ENCODE results near the gene TASOR2. TPM values are rescaled to one million over a fixed set of nuclear protein-coding genes. Genes with fewer than 3 reads are reported as not detected.

Gene TASOR2
- polyA plus RNA-seq, 1 donor from 2014 or later: 28.6 TPM

- no peak overlapping the region for H3K27ac ChIP-seq (ENCODE audit: low read length)
These were observed 25.6 kb upstream of the TASOR2 start for GRCh38 chr10:5658871-5659618.

DNA sequence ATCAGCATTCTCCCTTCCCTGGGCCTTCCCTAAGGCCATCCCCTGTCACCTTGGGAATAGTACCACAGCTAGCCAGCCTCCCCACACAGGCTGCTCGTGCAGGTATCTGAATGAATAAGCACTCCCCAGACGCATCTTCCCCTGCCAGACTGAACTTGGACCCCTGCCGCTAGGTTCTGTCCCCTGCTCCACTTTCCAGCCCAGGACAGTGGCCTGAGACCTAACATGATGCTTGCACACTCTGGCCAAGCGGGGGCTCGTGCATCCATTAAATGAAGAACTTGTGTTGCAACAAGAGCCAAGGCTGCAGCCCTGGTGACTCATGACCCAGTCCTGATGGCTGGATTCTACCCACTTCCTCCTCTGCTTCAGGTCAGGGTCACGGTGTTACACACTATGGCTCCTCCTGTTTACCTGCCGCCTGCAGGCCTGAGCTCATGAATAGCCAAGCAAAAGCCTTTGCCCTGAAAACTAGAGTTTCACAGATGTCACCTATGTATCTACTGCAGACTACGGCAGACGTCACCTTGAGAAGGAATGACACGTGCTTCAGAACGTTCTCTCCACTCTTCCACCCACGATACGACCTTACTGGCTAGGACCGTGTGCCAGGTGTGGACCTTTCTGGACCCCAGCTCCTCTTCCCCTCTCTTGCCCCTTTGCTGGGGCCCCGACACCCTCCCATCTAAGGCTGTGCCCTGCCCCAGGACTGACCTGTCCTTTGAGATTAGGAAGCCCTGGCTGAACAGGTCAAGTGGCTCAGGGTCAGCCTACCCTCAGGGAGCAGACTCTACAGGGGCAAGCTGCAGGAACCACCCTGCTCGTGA lies 24.7 kb upstream of the TASOR2 start:
- Histone ChIP-seq H3K27me3 (ENCODE audit: insufficient read depth, low read depth, low read length) (no peaks in the 10 kb centered on the region), H3K4me2 (ENCODE audit: low read length) (no peak overlapping the region), H3K9me2 (ENCODE audit: insufficient read depth, low read length) (no peaks in the 10 kb centered on the region), H3K79me2 (replicated peaks; ENCODE audit: insufficient read depth, low read length) (no peaks in the 10 kb centered on the region), H3K27ac (ENCODE audit: low read length) (no peak overlapping the region), H3K4me3 (ENCODE audit: low read length) (no peak overlapping the region), H3K9ac (ENCODE audit: low read length) (no peak overlapping the region), H3F3A (ENCODE audit: insufficient read depth, low read length, poor library complexity, severe bottlenecking) (no peaks in the 10 kb centered on the region), H2AFZ (ENCODE audit: low read depth, low read length) (no peak overlapping the region), H3K9me3 (ENCODE audit: low read length) (no peaks in the 10 kb centered on the region), H3K36me3 (ENCODE audit: insufficient read depth, low read length) (no peaks in the 10 kb centered on the region), H4K20me1 (ENCODE audit: insufficient read depth) (no peaks in the 10 kb centered on the region)
- TF ChIP-seq MXI1 (conservative IDR thresholded peaks at IDR 0.05; ENCODE audit: poor library complexity, severe bottlenecking): no peak
- no peak for TF ChIP-seq EP300 (conservative IDR thresholded peaks at IDR 0.05; ENCODE audit: poor library complexity, severe bottlenecking)
- TF ChIP-seq, protein P1, sequence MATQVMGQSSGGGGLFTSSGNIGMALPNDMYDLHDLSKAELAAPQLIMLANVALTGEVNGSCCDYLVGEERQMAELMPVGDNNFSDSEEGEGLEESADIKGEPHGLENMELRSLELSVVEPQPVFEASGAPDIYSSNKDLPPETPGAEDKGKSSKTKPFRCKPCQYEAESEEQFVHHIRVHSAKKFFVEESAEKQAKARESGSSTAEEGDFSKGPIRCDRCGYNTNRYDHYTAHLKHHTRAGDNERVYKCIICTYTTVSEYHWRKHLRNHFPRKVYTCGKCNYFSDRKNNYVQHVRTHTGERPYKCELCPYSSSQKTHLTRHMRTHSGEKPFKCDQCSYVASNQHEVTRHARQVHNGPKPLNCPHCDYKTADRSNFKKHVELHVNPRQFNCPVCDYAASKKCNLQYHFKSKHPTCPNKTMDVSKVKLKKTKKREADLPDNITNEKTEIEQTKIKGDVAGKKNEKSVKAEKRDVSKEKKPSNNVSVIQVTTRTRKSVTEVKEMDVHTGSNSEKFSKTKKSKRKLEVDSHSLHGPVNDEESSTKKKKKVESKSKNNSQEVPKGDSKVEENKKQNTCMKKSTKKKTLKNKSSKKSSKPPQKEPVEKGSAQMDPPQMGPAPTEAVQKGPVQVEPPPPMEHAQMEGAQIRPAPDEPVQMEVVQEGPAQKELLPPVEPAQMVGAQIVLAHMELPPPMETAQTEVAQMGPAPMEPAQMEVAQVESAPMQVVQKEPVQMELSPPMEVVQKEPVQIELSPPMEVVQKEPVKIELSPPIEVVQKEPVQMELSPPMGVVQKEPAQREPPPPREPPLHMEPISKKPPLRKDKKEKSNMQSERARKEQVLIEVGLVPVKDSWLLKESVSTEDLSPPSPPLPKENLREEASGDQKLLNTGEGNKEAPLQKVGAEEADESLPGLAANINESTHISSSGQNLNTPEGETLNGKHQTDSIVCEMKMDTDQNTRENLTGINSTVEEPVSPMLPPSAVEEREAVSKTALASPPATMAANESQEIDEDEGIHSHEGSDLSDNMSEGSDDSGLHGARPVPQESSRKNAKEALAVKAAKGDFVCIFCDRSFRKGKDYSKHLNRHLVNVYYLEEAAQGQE (IDR thresholded peaks at IDR 0.05; ENCODE audit: borderline replicate concordance): no peak
- TF ChIP-seq TAF1 (IDR thresholded peaks at IDR 0.05; ENCODE audit: low read depth): no peak
- no peak for TF ChIP-seq EZH2 (IDR thresholded peaks at IDR 0.05; ENCODE audit: borderline replicate concordance, insufficient read depth, low read length, poor library complexity, severe bottlenecking)
- TF ChIP-seq, protein P2, sequence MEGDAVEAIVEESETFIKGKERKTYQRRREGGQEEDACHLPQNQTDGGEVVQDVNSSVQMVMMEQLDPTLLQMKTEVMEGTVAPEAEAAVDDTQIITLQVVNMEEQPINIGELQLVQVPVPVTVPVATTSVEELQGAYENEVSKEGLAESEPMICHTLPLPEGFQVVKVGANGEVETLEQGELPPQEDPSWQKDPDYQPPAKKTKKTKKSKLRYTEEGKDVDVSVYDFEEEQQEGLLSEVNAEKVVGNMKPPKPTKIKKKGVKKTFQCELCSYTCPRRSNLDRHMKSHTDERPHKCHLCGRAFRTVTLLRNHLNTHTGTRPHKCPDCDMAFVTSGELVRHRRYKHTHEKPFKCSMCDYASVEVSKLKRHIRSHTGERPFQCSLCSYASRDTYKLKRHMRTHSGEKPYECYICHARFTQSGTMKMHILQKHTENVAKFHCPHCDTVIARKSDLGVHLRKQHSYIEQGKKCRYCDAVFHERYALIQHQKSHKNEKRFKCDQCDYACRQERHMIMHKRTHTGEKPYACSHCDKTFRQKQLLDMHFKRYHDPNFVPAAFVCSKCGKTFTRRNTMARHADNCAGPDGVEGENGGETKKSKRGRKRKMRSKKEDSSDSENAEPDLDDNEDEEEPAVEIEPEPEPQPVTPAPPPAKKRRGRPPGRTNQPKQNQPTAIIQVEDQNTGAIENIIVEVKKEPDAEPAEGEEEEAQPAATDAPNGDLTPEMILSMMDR (IDR thresholded peaks at IDR 0.05; ENCODE audit: poor library complexity, severe bottlenecking): no peak
- no peak for TF ChIP-seq SMC3 (conservative IDR thresholded peaks at IDR 0.05; ENCODE audit: poor library complexity)
- no peak for TF ChIP-seq RAD21 (conservative IDR thresholded peaks at IDR 0.05)

More at GRCh38 chr10:5658871-5659618, 25.6 kb upstream of the TASOR2 start:
- H3K9me3 ChIP-seq (ENCODE audit: low read length): no peaks in the 10 kb centered on the region
- no peak overlapping the region for H2AFZ ChIP-seq (ENCODE audit: low read depth, low read length)
- H3K4me2 ChIP-seq (ENCODE audit: low read length): no peak overlapping the region
- H3F3A ChIP-seq (ENCODE audit: insufficient read depth, low read length, poor library complexity, severe bottlenecking): no peaks in the 10 kb centered on the region
- H3K79me2 ChIP-seq (replicated peaks; ENCODE audit: insufficient read depth, low read length): no peaks in the 10 kb centered on the region
- TF ChIP-seq EZH2 (IDR thresholded peaks at IDR 0.05; ENCODE audit: borderline replicate concordance, insufficient read depth, low read length, poor library complexity, severe bottlenecking): no peak
- no peak for TF ChIP-seq EP300 (conservative IDR thresholded peaks at IDR 0.05; ENCODE audit: poor library complexity, severe bottlenecking)
- TF ChIP-seq POLR2AphosphoS5 (IDR thresholded peaks at IDR 0.05): no peak
- TF ChIP-seq, protein P1 (IDR thresholded peaks at IDR 0.05; ENCODE audit: borderline replicate concordance): no peak
- no peak for TF ChIP-seq TAF1 (IDR thresholded peaks at IDR 0.05; ENCODE audit: low read depth)
- no peak for TF ChIP-seq RAD21 (conservative IDR thresholded peaks at IDR 0.05)
- TF ChIP-seq, protein P2 (IDR thresholded peaks at IDR 0.05; ENCODE audit: poor library complexity, severe bottlenecking): no peak
- H3K27me3 ChIP-seq (ENCODE audit: insufficient read depth, low read depth, low read length): no peaks in the 10 kb centered on the region
- no peaks in the 10 kb centered on the region for H3K36me3 ChIP-seq (ENCODE audit: insufficient read depth, low read length)
- H3K4me3 ChIP-seq (ENCODE audit: low read length): no peak overlapping the region
- H3K9ac ChIP-seq (ENCODE audit: low read length): no peak overlapping the region
- no peaks in the 10 kb centered on the region for H4K20me1 ChIP-seq (ENCODE audit: insufficient read depth)
- H3K9me2 ChIP-seq (ENCODE audit: insufficient read depth, low read length): no peaks in the 10 kb centered on the region
